Tibial artery (tissue), 4 donors: ENCODE data around the gene SCARB1.

Source experiments
- DNase-seq, 2 donors: peaks; one replicate each; pipeline ENCODE4 v3.0.0-alpha.2; 2019
- H3K27ac ChIP-seq, 2 donors: fragments of 200-600 bp; sonication (generic) in 1 of 2; 1 replicate in 1 of 2; 2 replicates in 1 of 2; pipeline ENCODE4 v1.5.1; 2018 to 2019; ENCODE audit warnings: mild to moderate bottlenecking in 1 of 2
- H3K27me3 ChIP-seq, 2 donors: fragments of 200-600 bp; sonication (generic) in 1 of 2; one replicate each; pipeline versions ENCODE4 v1.5.1 to v1.6.0; 2016 to 2019
- H3K36me3 ChIP-seq, 3 donors: fragments of 200-600 bp; sonication (generic) in 2 of 3; one replicate each; pipeline ENCODE4 v1.5.1; 2016 to 2019; ENCODE audit warnings: mild to moderate bottlenecking in 2 of 3
- H3K4me1 ChIP-seq, 4 donors: fragments of 200-600 bp; sonication (generic) in 2 of 4; 1 replicate in 3 of 4; 2 replicates in 1 of 4; pipeline ENCODE4 v1.5.1; 2016 to 2019
- H3K4me3 ChIP-seq, 2 donors: fragments of 200-600 bp; sonication (generic) in 1 of 2; 1 replicate in 1 of 2; 2 replicates in 1 of 2; pipeline ENCODE4 v1.5.1; 2018 to 2019; ENCODE audit warnings: mild to moderate bottlenecking in 2 of 2
- H3K9me3 ChIP-seq, 3 donors: fragments of 200-600 bp; sonication (generic) in 1 of 3; one replicate each; pipeline ENCODE4 v1.5.1; 2016 to 2019
- intact Hi-C: fragments of 100-400 bp; cut with DNase I; formaldehyde crosslinking; loops from one replicate; pipeline ENCODE4 v1.15.0; 2023; ENCODE audit warnings: low total_unique reads
- TF ChIP-seq, protein P1 (sequence below), 2 experiments: fragments of 200-600 bp in 1 of 2; fragments of 450-650 bp in 1 of 2; IDR thresholded peaks; one replicate each; pipeline ENCODE4 v1.5.1; 2017 to 2019; ENCODE audit warnings: antibody characterized with exemption in 2 of 2, mild to moderate bottlenecking in 1 of 2, moderate library complexity in 1 of 2

The SCARB1 gene

GRCh38 chr12:124768452-124769162, 95.1 kb downstream of the SCARB1 start:
- peaks cover 0 to 11% (median 0%) of the 10 kb centered on the region in 3 donors for H3K9me3 ChIP-seq
- H3K4me3 ChIP-seq: no peak overlapping the region
- H3K27me3 ChIP-seq: peaks cover 0 to 4% of the 10 kb centered on the region in 2 donors
- peaks cover 8 to 42% (median 36%) of the 10 kb centered on the region in 4 donors for H3K4me1 ChIP-seq
- TF ChIP-seq, protein P1, sequence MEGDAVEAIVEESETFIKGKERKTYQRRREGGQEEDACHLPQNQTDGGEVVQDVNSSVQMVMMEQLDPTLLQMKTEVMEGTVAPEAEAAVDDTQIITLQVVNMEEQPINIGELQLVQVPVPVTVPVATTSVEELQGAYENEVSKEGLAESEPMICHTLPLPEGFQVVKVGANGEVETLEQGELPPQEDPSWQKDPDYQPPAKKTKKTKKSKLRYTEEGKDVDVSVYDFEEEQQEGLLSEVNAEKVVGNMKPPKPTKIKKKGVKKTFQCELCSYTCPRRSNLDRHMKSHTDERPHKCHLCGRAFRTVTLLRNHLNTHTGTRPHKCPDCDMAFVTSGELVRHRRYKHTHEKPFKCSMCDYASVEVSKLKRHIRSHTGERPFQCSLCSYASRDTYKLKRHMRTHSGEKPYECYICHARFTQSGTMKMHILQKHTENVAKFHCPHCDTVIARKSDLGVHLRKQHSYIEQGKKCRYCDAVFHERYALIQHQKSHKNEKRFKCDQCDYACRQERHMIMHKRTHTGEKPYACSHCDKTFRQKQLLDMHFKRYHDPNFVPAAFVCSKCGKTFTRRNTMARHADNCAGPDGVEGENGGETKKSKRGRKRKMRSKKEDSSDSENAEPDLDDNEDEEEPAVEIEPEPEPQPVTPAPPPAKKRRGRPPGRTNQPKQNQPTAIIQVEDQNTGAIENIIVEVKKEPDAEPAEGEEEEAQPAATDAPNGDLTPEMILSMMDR (IDR thresholded peaks at IDR 0.05): no peak
- no peaks in the 10 kb centered on the region for H3K36me3 ChIP-seq
- no peak for DNase-seq
- no peak overlapping the region for H3K27ac ChIP-seq
- intact Hi-C loops: loop anchor here (5.0 to 10.0 kb wide), 2 partner anchors 201 to 384 kb away; partner anchors contain the start of gene NCOR2

GRCh38 chr12:124767066-124767821, 96.4 kb downstream of the SCARB1 start:
- Histone ChIP-seq H3K4me3 (no peak overlapping the region), H3K27me3 (peaks cover 0 to 4% of the 10 kb centered on the region in 2 donors), H3K4me1 (peaks cover 8 to 56% (median 47%) of the 10 kb centered on the region in 4 donors), H3K36me3 (no peaks in the 10 kb centered on the region), H3K9me3 (peaks cover 0 to 13% (median 0%) of the 10 kb centered on the region in 3 donors), H3K27ac (peak overlapping the region in 1 of 2 donors; percentile 68)
- intact Hi-C loops: loop anchor here (5.0 to 10.0 kb wide), 2 partner anchors 200 to 382 kb away; partner anchors contain the start of gene NCOR2
- peak; percentile 66 to 87 for DNase-seq
- TF ChIP-seq, protein P1 (IDR thresholded peaks at IDR 0.05): peak; percentile 99

- intact Hi-C loops: loop anchor here (5.0 to 10.0 kb wide), 2 partner anchors 199 to 382 kb away; partner anchors contain the start of gene NCOR2
- Histone ChIP-seq H3K4me1 (peaks cover 8 to 56% (median 45%) of the 10 kb centered on the region in 4 donors), H3K27ac (peak overlapping the region; percentile 59 to 68)
Observed at GRCh38 chr12:124766727-124767065, 97.0 kb downstream of the SCARB1 start.

GRCh38 chr12:124765581-124766489, 97.8 kb downstream of the SCARB1 start:
- Histone ChIP-seq H3K4me1 (peaks cover 8 to 55% (median 44%) of the 10 kb centered on the region in 4 donors), H3K36me3 (no peaks in the 10 kb centered on the region), H3K27ac (peak overlapping the region; percentile 59 to 68), H3K4me3 (no peak overlapping the region), H3K27me3 (no peaks in the 10 kb centered on the region), H3K9me3 (peaks cover 0 to 13% (median 0%) of the 10 kb centered on the region in 3 donors)
- peak in 1 of 2 donors; percentile 85 for DNase-seq
- intact Hi-C loops: loop anchor here (5.0 to 10.0 kb wide), 2 partner anchors 199 to 381 kb away; partner anchors contain the start of gene NCOR2
- TF ChIP-seq, protein P1 (IDR thresholded peaks at IDR 0.05): no peak

More at GRCh38 chr12:124766727-124767065, 97.0 kb downstream of the SCARB1 start:
- Histone ChIP-seq H3K27me3 (no peaks in the 10 kb centered on the region), H3K9me3 (peaks cover 0 to 13% (median 0%) of the 10 kb centered on the region in 3 donors), H3K36me3 (no peaks in the 10 kb centered on the region), H3K4me3 (no peak overlapping the region)
- DNase-seq: no peak
- TF ChIP-seq, protein P1 (IDR thresholded peaks at IDR 0.05): no peak
